HL-60 (cell line): ENCODE measurements around the gene ELOB.

Experiments
- DNase-seq, 2 experiments: peaks; one replicate each; pipeline ENCODE4 v3.0.0-alpha.2; 2010 to 2020; ENCODE audit warnings: low read depth in 1 of 2, low spot score in 1 of 2
- H3K27ac ChIP-seq: fragments of 250-450 bp; sonication (Bioruptor Pico); replicated peaks from 2 replicates; pipeline ENCODE4 v1.5.1; 2020; ENCODE audit warnings: mild to moderate bottlenecking, moderate library complexity
- H3K27me3 ChIP-seq: fragments of 250-450 bp; sonication (Bioruptor Pico); 2 replicates; pipeline ENCODE4 v1.5.1; 2021; ENCODE audit warnings: mild to moderate bottlenecking, moderate library complexity; ENCODE audit not compliant: insufficient read depth, poor library complexity, severe bottlenecking
- H3K4me3 ChIP-seq: replicated peaks from 2 replicates; pipeline ENCODE4 v1.5.1; 2011; ENCODE audit warnings: mild to moderate bottlenecking, control low read depth, low read length; ENCODE audit not compliant: insufficient read depth
- GABPA ChIP-seq: IDR thresholded peaks from 2 replicates; pipeline ENCODE4 v1.6.1; 2012; ENCODE audit warnings: low read depth
- POLR2AphosphoS5 ChIP-seq: IDR thresholded peaks from 2 replicates; pipeline ENCODE4 v1.6.1; 2012; ENCODE audit warnings: low read depth
- SPI1 ChIP-seq: IDR thresholded peaks from 2 replicates; pipeline ENCODE4 v1.6.1; 2012; ENCODE audit warnings: low read depth, mild to moderate bottlenecking, borderline replicate concordance
- TF ChIP-seq, protein P1 (sequence below): IDR thresholded peaks from 2 replicates; pipeline ENCODE4 v1.6.1; 2012; ENCODE audit warnings: low read depth; ENCODE audit not compliant: insufficient replicate concordance
- TF ChIP-seq, protein P2 (sequence below): IDR thresholded peaks from one replicate; pipeline ENCODE4 v1.5.1; 2011; ENCODE audit warnings: low read length, control low read depth, inconsistent platforms; ENCODE audit not compliant: insufficient read depth

ELOB gene

DNA sequence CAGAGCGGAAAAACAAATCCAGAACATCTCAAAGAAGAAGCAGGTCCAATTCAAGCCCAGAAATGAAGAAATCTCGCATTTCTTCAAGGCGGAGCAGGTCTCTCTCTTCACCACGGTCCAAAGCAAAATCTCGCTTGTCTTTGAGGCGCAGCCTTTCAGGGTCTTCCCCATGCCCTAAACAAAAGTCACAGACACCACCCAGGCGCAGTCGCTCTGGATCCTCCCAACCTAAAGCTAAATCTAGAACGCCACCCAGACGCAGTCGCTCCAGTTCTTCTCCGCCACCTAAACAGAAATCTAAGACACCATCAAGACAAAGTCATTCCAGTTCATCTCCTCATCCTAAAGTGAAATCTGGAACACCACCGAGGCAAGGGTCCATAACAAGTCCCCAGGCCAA lies 14.4 kb downstream of the ELOB start:
- Histone ChIP-seq H3K4me3 (no peak overlapping the region), H3K27me3 (no peaks in the 10 kb centered on the region), H3K27ac (no peak overlapping the region)
- DNase-seq, result no peak
- TF ChIP-seq SPI1 (no peak), GABPA (no peak), POLR2AphosphoS5 (no peak)
- TF ChIP-seq, protein P1, sequence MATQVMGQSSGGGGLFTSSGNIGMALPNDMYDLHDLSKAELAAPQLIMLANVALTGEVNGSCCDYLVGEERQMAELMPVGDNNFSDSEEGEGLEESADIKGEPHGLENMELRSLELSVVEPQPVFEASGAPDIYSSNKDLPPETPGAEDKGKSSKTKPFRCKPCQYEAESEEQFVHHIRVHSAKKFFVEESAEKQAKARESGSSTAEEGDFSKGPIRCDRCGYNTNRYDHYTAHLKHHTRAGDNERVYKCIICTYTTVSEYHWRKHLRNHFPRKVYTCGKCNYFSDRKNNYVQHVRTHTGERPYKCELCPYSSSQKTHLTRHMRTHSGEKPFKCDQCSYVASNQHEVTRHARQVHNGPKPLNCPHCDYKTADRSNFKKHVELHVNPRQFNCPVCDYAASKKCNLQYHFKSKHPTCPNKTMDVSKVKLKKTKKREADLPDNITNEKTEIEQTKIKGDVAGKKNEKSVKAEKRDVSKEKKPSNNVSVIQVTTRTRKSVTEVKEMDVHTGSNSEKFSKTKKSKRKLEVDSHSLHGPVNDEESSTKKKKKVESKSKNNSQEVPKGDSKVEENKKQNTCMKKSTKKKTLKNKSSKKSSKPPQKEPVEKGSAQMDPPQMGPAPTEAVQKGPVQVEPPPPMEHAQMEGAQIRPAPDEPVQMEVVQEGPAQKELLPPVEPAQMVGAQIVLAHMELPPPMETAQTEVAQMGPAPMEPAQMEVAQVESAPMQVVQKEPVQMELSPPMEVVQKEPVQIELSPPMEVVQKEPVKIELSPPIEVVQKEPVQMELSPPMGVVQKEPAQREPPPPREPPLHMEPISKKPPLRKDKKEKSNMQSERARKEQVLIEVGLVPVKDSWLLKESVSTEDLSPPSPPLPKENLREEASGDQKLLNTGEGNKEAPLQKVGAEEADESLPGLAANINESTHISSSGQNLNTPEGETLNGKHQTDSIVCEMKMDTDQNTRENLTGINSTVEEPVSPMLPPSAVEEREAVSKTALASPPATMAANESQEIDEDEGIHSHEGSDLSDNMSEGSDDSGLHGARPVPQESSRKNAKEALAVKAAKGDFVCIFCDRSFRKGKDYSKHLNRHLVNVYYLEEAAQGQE, result no peak
- TF ChIP-seq, protein P2, sequence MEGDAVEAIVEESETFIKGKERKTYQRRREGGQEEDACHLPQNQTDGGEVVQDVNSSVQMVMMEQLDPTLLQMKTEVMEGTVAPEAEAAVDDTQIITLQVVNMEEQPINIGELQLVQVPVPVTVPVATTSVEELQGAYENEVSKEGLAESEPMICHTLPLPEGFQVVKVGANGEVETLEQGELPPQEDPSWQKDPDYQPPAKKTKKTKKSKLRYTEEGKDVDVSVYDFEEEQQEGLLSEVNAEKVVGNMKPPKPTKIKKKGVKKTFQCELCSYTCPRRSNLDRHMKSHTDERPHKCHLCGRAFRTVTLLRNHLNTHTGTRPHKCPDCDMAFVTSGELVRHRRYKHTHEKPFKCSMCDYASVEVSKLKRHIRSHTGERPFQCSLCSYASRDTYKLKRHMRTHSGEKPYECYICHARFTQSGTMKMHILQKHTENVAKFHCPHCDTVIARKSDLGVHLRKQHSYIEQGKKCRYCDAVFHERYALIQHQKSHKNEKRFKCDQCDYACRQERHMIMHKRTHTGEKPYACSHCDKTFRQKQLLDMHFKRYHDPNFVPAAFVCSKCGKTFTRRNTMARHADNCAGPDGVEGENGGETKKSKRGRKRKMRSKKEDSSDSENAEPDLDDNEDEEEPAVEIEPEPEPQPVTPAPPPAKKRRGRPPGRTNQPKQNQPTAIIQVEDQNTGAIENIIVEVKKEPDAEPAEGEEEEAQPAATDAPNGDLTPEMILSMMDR, result no peak

DNA sequence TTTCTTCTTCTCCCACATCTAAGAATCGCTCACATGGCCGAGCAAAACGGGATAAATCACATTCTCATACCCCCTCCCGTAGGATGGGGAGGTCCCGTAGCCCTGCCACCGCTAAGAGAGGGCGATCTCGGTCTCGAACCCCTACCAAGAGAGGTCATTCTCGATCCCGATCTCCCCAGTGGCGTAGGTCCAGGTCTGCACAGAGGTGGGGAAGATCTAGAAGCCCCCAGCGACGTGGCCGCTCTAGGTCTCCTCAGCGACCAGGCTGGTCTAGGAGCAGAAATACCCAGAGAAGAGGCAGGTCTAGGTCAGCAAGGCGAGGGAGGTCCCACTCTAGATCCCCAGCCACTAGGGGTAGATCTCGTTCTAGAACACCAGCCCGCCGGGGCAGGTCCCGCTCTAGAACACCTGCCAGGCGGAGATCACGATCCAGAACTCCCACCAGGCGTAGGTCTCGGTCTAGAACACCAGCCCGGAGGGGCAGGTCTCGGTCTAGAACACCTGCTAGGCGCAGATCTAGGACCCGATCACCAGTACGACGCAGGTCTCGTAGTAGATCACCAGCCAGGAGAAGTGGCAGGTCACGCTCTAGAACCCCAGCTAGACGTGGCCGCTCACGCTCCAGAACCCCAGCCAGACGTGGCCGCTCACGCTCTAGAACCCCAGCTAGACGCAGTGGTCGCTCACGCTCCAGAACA lies 15.0 kb downstream of the ELOB start:
- Histone ChIP-seq H3K27me3 (no peaks in the 10 kb centered on the region), H3K4me3 (no peak overlapping the region), H3K27ac (no peak overlapping the region)
- TF ChIP-seq, protein P2, result no peak
- TF ChIP-seq, protein P1, result no peak
- no peak for TF ChIP-seq GABPA
- peak in 1 of 2 experiments; percentile 38 for DNase-seq

DNA sequence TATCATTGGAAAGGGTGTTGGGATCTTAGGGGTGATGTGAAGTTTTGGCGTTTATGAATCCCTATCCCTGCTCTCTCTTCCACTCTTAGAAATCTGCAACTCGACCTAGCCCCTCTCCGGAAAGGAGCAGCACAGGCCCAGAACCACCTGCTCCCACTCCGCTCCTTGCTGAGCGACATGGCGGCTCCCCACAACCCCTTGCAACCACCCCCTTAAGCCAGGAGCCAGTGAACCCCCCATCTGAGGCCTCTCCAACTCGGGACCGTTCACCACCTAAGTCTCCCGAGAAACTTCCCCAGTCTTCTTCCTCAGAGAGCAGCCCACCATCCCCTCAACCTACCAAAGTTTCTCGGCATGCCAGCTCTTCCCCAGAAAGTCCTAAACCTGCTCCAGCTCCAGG lies 15.6 kb downstream of the ELOB start:
- TF ChIP-seq, protein P2, result no peak
- TF ChIP-seq POLR2AphosphoS5 (no peak), GABPA (no peak), SPI1 (no peak)
- TF ChIP-seq, protein P1, result no peak
- H3K27ac ChIP-seq, result no peak overlapping the region

More for the DNA sequence above, 15.6 kb downstream of the ELOB start:
- H3K27me3 ChIP-seq, result no peaks in the 10 kb centered on the region
- DNase-seq, result peak in 1 of 2 experiments; percentile 25
- no peak overlapping the region for H3K4me3 ChIP-seq
